Thymus (tissue), 11 donors: ENCODE measurements around the gene AKR7A3. TPM values are rescaled to one million over a fixed set of nuclear protein-coding genes. Genes with fewer than 3 reads are reported as not detected.

Experiments used
- DNase-seq, 9 donors: peaks; one replicate each; pipeline ENCODE4 v3.0.0-alpha.2; 2013; ENCODE audit warnings: low spot score in 9 of 9, low read depth in 6 of 9, missing footprints in 1 of 9
- H3K27ac ChIP-seq, 2 donors: one replicate each; pipeline ENCODE4 v1.5.1; 2013; ENCODE audit warnings: control low read depth in 1 of 2, low read depth in 1 of 2, low read length in 1 of 2, mild to moderate bottlenecking in 1 of 2, moderate library complexity in 1 of 2
- H3K27me3 ChIP-seq, 2 donors: one replicate each; pipeline ENCODE4 v1.5.1; 2013; ENCODE audit warnings: low read length in 1 of 2; ENCODE audit not compliant: control insufficient read depth in 2 of 2, insufficient read depth in 1 of 2
- H3K36me3 ChIP-seq, 2 donors: one replicate each; pipeline ENCODE4 v1.5.1; 2013; ENCODE audit warnings: low read length in 1 of 2, mild to moderate bottlenecking in 1 of 2, moderate library complexity in 1 of 2; ENCODE audit not compliant: control insufficient read depth in 2 of 2, insufficient read depth in 2 of 2
- H3K4me1 ChIP-seq, 2 donors: one replicate each; pipeline ENCODE4 v1.5.1; 2013; ENCODE audit warnings: low read length in 2 of 2; ENCODE audit not compliant: control insufficient read depth in 2 of 2, insufficient read depth in 2 of 2
- H3K4me3 ChIP-seq, 2 donors: one replicate each; pipeline ENCODE4 v1.5.1; 2013; ENCODE audit warnings: low read length in 2 of 2, control low read depth in 1 of 2, mild to moderate bottlenecking in 1 of 2
- H3K9me3 ChIP-seq, 2 donors: one replicate each; pipeline ENCODE4 v1.5.1; 2013; ENCODE audit warnings: low read length in 1 of 2, mild to moderate bottlenecking in 1 of 2; ENCODE audit not compliant: control insufficient read depth in 2 of 2, insufficient read depth in 1 of 2
- WGBS: extraction: QIAGEN DNeasy Blood & Tissue Kit; methylation state at CpG from one replicate; pipeline ENCODE4 v1.1.7; 2013; 5-methylcytosine and 5-hydroxymethylcytosine counted together
- polyA plus RNA-seq: library from polyadenylated mRNA; stranded (reverse); fragments of 200-250 nt; gene quantifications from one replicate; pipeline ENCODE4 v1.2.3, GENCODE V29; 2013
- total RNA-seq: library from RNA; stranded (reverse); fragments of 120-200 nt; gene quantifications from one replicate; pipeline ENCODE4 v1.2.4, GENCODE V29; 2013
- donor health status: healthy.

AKR7A3 gene
- total and polyA plus RNA-seq, 2 donors = 0.57 to 2.1 TPM

- peaks cover 4 to 5% of the 10 kb centered on the region in 2 donors for H3K36me3 ChIP-seq
- DNase-seq = no peak
- H3K27me3 ChIP-seq = no peaks in the 10 kb centered on the region
- H3K4me1 ChIP-seq = no peaks in the 10 kb centered on the region
- H3K4me3 ChIP-seq = no peak overlapping the region
- H3K27ac ChIP-seq = no peak overlapping the region
- WGBS = 97% methylated on average over 5 of the region's 5 CpGs
- no peaks in the 10 kb centered on the region for H3K9me3 ChIP-seq
Observed at GRCh38 chr1:19329611-19330010, 41.0 kb upstream of the AKR7A3 start.

- WGBS = 95% methylated on average over 13 of the region's 13 CpGs
- Histone ChIP-seq H3K9me3 (no peaks in the 10 kb centered on the region), H3K27me3 (no peaks in the 10 kb centered on the region), H3K4me3 (no peak overlapping the region), H3K36me3 (peaks cover 4 to 10% of the 10 kb centered on the region in 2 donors), H3K27ac (no peak overlapping the region), H3K4me1 (no peaks in the 10 kb centered on the region)
- no peak for DNase-seq
Observed at GRCh38 chr1:19329188-19329587, 40.6 kb upstream of the AKR7A3 start.

GRCh38 chr1:19328486-19328885 lies 39.9 kb upstream of the AKR7A3 start:
- no peaks in the 10 kb centered on the region for H3K27me3 ChIP-seq
- H3K36me3 ChIP-seq = peaks cover 4 to 12% of the 10 kb centered on the region in 2 donors
- H3K4me3 ChIP-seq = no peak overlapping the region
- no peak overlapping the region for H3K27ac ChIP-seq
- 99% methylated on average over 18 of the region's 18 CpGs for WGBS
- no peaks in the 10 kb centered on the region for H3K9me3 ChIP-seq
- DNase-seq = no peak
- H3K4me1 ChIP-seq = no peaks in the 10 kb centered on the region

GRCh38 chr1:19327736-19328135 lies 39.2 kb upstream of the AKR7A3 start:
- H3K9me3 ChIP-seq = no peaks in the 10 kb centered on the region
- peaks cover 4 to 12% of the 10 kb centered on the region in 2 donors for H3K36me3 ChIP-seq
- H3K4me1 ChIP-seq = no peaks in the 10 kb centered on the region
- no peak overlapping the region for H3K27ac ChIP-seq
- H3K27me3 ChIP-seq = no peaks in the 10 kb centered on the region
- 97% methylated on average over 9 of the region's 9 CpGs for WGBS
- H3K4me3 ChIP-seq = no peak overlapping the region
- no peak for DNase-seq

GRCh38 chr1:19327301-19327700 lies 38.7 kb upstream of the AKR7A3 start:
- 95% methylated on average over 16 of the region's 16 CpGs for WGBS
- no peak for DNase-seq
- no peaks in the 10 kb centered on the region for H3K9me3 ChIP-seq
- no peaks in the 10 kb centered on the region for H3K27me3 ChIP-seq
- peaks cover 4 to 12% of the 10 kb centered on the region in 2 donors for H3K36me3 ChIP-seq
- no peak overlapping the region for H3K27ac ChIP-seq
- no peak overlapping the region for H3K4me3 ChIP-seq
- no peaks in the 10 kb centered on the region for H3K4me1 ChIP-seq

- Histone ChIP-seq H3K9me3 (peaks cover 0 to 4% of the 10 kb centered on the region in 2 donors), H3K27ac (no peak overlapping the region)
Observed at GRCh38 chr1:19326748-19327065, 38.1 kb upstream of the AKR7A3 start.

DNA sequence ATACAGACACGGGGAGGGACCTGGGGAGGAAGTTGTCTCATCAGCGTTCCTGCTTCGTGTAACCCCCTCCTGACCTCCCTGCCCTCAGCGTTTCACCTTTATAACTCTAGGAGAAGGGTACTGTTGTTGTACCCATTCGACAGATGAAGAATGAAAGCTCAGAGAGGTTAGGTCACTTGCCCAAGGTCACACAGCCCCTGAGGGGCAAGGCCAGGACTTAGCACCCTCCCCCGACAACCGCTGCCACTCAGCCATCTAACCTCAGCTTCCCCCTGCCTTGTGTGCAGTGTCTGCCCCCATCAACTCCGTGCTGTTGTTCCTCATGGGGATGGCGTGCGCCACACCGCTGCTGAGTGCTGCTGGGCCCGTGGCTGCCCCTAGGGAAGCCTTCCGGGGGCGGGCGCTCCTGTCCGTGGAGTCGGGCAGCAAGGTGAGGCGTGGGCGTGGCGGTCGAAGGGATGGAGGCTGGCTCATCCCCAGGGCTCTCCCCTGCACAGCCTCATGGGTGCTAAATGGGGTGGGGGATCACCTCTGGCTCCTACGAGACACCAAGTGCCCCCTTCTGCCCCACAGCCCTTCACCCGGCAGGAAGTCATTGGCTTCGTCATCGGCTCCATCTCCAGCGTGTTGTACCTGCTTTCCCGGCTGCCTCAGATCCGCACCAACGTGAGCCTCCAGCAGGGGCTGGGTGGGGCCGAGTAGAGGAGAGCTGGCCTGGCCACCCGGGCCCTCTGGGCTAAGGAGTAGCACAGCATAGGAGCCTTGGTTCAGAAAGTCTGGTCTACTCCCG lies 37.6 kb upstream of the AKR7A3 start:
- H3K36me3 ChIP-seq = peaks cover 4 to 12% of the 10 kb centered on the region in 2 donors
- H3K4me1 ChIP-seq = no peaks in the 10 kb centered on the region
- H3K9me3 ChIP-seq = peaks cover 0 to 4% of the 10 kb centered on the region in 2 donors
- no peaks in the 10 kb centered on the region for H3K27me3 ChIP-seq
- H3K27ac ChIP-seq = no peak overlapping the region
- no peak for DNase-seq
- 95% methylated on average over 32 of the region's 32 CpGs for WGBS
- H3K4me3 ChIP-seq = no peak overlapping the region

More at GRCh38 chr1:19326748-19327065, 38.1 kb upstream of the AKR7A3 start:
- no peak overlapping the region for H3K4me3 ChIP-seq
- DNase-seq = no peak
- peaks cover 4 to 12% of the 10 kb centered on the region in 2 donors for H3K36me3 ChIP-seq
- WGBS = 86% methylated on average over 6 of the region's 6 CpGs
- no peaks in the 10 kb centered on the region for H3K27me3 ChIP-seq
- H3K4me1 ChIP-seq = no peaks in the 10 kb centered on the region

- no peak for DNase-seq
- Histone ChIP-seq H3K36me3 (peaks cover 4 to 12% of the 10 kb centered on the region in 2 donors), H3K4me3 (no peak overlapping the region), H3K4me1 (no peaks in the 10 kb centered on the region), H3K27me3 (no peaks in the 10 kb centered on the region), H3K9me3 (peaks cover 0 to 4% of the 10 kb centered on the region in 2 donors), H3K27ac (no peak overlapping the region)
- WGBS = 92% methylated on average over 19 of the region's 19 CpGs
Observed at GRCh38 chr1:19325368-19325957, 36.9 kb upstream of the AKR7A3 start.

- 97% methylated on average over 9 of the region's 9 CpGs for WGBS
- H3K9me3 ChIP-seq = peaks cover 0 to 4% of the 10 kb centered on the region in 2 donors
- H3K36me3 ChIP-seq = peaks cover 4 to 12% of the 10 kb centered on the region in 2 donors
- no peaks in the 10 kb centered on the region for H3K4me1 ChIP-seq
- H3K4me3 ChIP-seq = no peak overlapping the region
- DNase-seq = no peak
- no peaks in the 10 kb centered on the region for H3K27me3 ChIP-seq
- H3K27ac ChIP-seq = no peak overlapping the region
Observed at GRCh38 chr1:19324665-19324990, 36.1 kb upstream of the AKR7A3 start.
